K562 (cell line): ENCODE measurements around the gene RNF39. TPM values are rescaled to one million over a fixed set of nuclear protein-coding genes. Genes with fewer than 3 reads are reported as not detected.

Source experiments
- CBFA2T2 ChIP-seq: fragments of 450-650 bp; conservative IDR thresholded peaks from 2 replicates; pipeline ENCODE4 v1.6.1; 2017; ENCODE audit warnings: mild to moderate bottlenecking
- FOSL1 ChIP-seq: fragments of 200-800 bp; sonication (Bioruptor generic); conservative IDR thresholded peaks from 2 replicates; pipeline ENCODE4 v1.6.1; 2016; ENCODE audit warnings: missing genetic modification characterization, missing compliant biosample characterization
- REST ChIP-seq, 2 experiments: fragments of 450-650 bp; formaldehyde crosslinking in 1 of 2; IDR thresholded peaks; 2 replicates each; pipeline versions ENCODE4 v1.4.0 to v1.6.1; 2014 to 2020; ENCODE audit warnings: mild to moderate bottlenecking in 2 of 2, borderline replicate concordance in 1 of 2, low read depth in 1 of 2
- SRSF7 ChIP-seq: fragments of 200-400 bp; formaldehyde crosslinking; optimal IDR thresholded peaks from 2 replicates; pipeline ENCODE3; 2017; ENCODE audit warnings: mild to moderate bottlenecking, low read depth, low read length
- STAT5B ChIP-seq: fragments of 250-450 bp; sonication (Bioruptor Pico); IDR thresholded peaks from 2 replicates; pipeline ENCODE4 v1.8.0; 2021; ENCODE audit warnings: mild to moderate bottlenecking, inconsistent platforms
- ZNF140 ChIP-seq: fragments of 250-450 bp; sonication (Bioruptor Pico); IDR thresholded peaks from 2 replicates; pipeline ENCODE4 v1.8.0; 2021; ENCODE audit warnings: moderate library complexity, mild to moderate bottlenecking, inconsistent platforms
- polyA plus RNA-seq, 8 experiments: library from polyadenylated mRNA; depleted of rRNA in 4 of 8; stranded (reverse) in 5 of 8; unstranded in 3 of 8; fragments of >200 nt; fragmentation: Nextera tagmentation in 2 of 8; fragmentation: Illumina TruSeq in 1 of 8; extraction: Ambion mirVana in 2 of 8; extraction: Trizol in 1 of 8; gene quantifications; 2 replicates each; pipeline versions ENCODE4 v1.2.1 to v1.2.3, GENCODE V29; 2011 to 2014; ENCODE audit warnings: inconsistent platforms in 1 of 8, missing spikeins in 1 of 8
- total RNA-seq, 7 experiments: library from RNA; depleted of rRNA in 6 of 7; stranded (reverse); fragments of >200 nt in 6 of 7; fragmentation: Illumina TruSeq in 2 of 7; extraction: Trizol in 2 of 7; gene quantifications; 2 replicates each; pipeline versions ENCODE4 v1.2.1 to v1.2.3, GENCODE V29; 2011 to 2021; ENCODE audit warnings: low replicate concordance in 1 of 7

RNF39 gene
- total and polyA plus RNA-seq, 9 of the 15 experiments (the other 6 are each of a cell fraction or from before 2014, with no cell fraction given), result not detected

- TF ChIP-seq REST (IDR thresholded peaks at IDR 0.05; ENCODE audit: borderline replicate concordance), result no peak
- TF ChIP-seq REST (CRISPR knock-in tag; IDR thresholded peaks at IDR 0.05; ENCODE audit: low read depth), result no peak
- no peak for TF ChIP-seq STAT5B (CRISPR knock-in tag)
- TF ChIP-seq ZNF140 (CRISPR knock-in tag), result no peak
- peak; percentile 51; the same call in 1 of the 2 replicates for TF ChIP-seq FOSL1 (tag)
- 0 out of 2 replicates have a peak, but pooled peaks have one; percentile 9 for TF ChIP-seq CBFA2T2
- TF ChIP-seq SRSF7, result no peak
These were observed 30.9 kb downstream of the RNF39 start (continued) for GRCh38 chr6:30044630-30045029.
